Measurements from ENCODE around the gene APOBEC3H.

APOBEC3H gene

GRCh38 chr22:39088685-39089032, 8.4 kb upstream of the APOBEC3H start:
- H3K4me3 ChIP-seq (ENCODE audit: low read depth, low read length) = no peak overlapping the region
- DNase-seq (ENCODE audit: low read depth) = no peak
- no peak for TF ChIP-seq CTCF (IDR thresholded peaks at IDR 0.05; ENCODE audit: insufficient read depth, low read depth, low read length, missing control alignments)

GRCh38 chr22:39089928-39090327, 7.1 kb upstream of the APOBEC3H start:
- DNase-seq (ENCODE audit: low read depth) = no peak
- no peak overlapping the region for H3K4me3 ChIP-seq (ENCODE audit: low read depth, low read length)
- no peak for TF ChIP-seq CTCF (IDR thresholded peaks at IDR 0.05; ENCODE audit: insufficient read depth, low read depth, low read length, missing control alignments)

- DNase-seq (ENCODE audit: low read depth) = peak; percentile 89
- TF ChIP-seq CTCF (IDR thresholded peaks at IDR 0.05; ENCODE audit: insufficient read depth, low read depth, low read length, missing control alignments) = no peak
- peak overlapping the region; percentile 39 for H3K4me3 ChIP-seq (ENCODE audit: low read depth, low read length)
These were observed 6.5 kb upstream of the APOBEC3H start for GRCh38 chr22:39090426-39091064.

- DNase-seq (ENCODE audit: low read depth) = no peak
- H3K4me3 ChIP-seq (ENCODE audit: low read depth, low read length) = no peak overlapping the region; the same call in 1 of the 2 replicates
- TF ChIP-seq CTCF (IDR thresholded peaks at IDR 0.05; ENCODE audit: insufficient read depth, low read depth, low read length, missing control alignments) = no peak
These were observed 5.6 kb upstream of the APOBEC3H start for GRCh38 chr22:39091126-39092081.

- no peak for TF ChIP-seq CTCF (IDR thresholded peaks at IDR 0.05; ENCODE audit: insufficient read depth, low read depth, low read length, missing control alignments)
- peak; percentile 86 for DNase-seq (ENCODE audit: low read depth)
- H3K4me3 ChIP-seq (ENCODE audit: low read depth, low read length) = no peak overlapping the region
These were observed 4.8 kb upstream of the APOBEC3H start for GRCh38 chr22:39092111-39092862.

GRCh38 chr22:39094717-39095389, 2.2 kb upstream of the APOBEC3H start:
- no peak overlapping the region for H3K4me3 ChIP-seq (ENCODE audit: low read depth, low read length)
- no peak for TF ChIP-seq CTCF (IDR thresholded peaks at IDR 0.05; ENCODE audit: insufficient read depth, low read depth, low read length, missing control alignments)
- no peak for DNase-seq (ENCODE audit: low read depth)

Measured in GM12865 (cell line).